HEK293 (cell line): ENCODE data around the gene CLDN24.

Experiments
- CTCF ChIA-PET: fragments of 350-600 bp; formaldehyde crosslinking; extraction: SDS; loops from one replicate; lab custom pipeline; 2021; ENCODE audit warnings: antibody characterized with exemption; lab: Yijun Ruan, JAX
- POLR2A ChIA-PET: fragments of 300-600 bp; formaldehyde crosslinking; extraction: SDS; loops from one replicate; lab custom pipeline; 2020; ENCODE audit warnings: antibody characterized with exemption, inconsistent platforms; lab: Yijun Ruan, JAX
- H3K27ac ChIP-seq: fragments of 200-500 bp; sonication (Bioruptor generic); 2 replicates; pipeline ENCODE4 v1.5.1; 2014; ENCODE audit warnings: low read depth, low read length, control low read depth, inconsistent platforms; ENCODE audit errors: extremely low read depth
- H3K36me3 ChIP-seq, 2 experiments: fragments of 200-500 bp in 1 of 2; sonication (Bioruptor generic) in 1 of 2; 1 replicate in 1 of 2; 2 replicates in 1 of 2; pipeline ENCODE4 v1.5.1; 2014 to 2017; ENCODE audit warnings: inconsistent platforms in 2 of 2, low read length in 2 of 2; ENCODE audit not compliant: control insufficient read depth in 2 of 2, insufficient read depth in 1 of 2
- H3K4me1 ChIP-seq: fragments of 200-500 bp; sonication (Bioruptor generic); 2 replicates; pipeline ENCODE4 v1.5.1; 2014; ENCODE audit warnings: mild to moderate bottlenecking, low read length, inconsistent platforms; ENCODE audit not compliant: control insufficient read depth, insufficient read depth
- H3K4me3 ChIP-seq: 2 replicates; pipeline ENCODE4 v1.5.1; 2011; ENCODE audit warnings: low read depth, mild to moderate bottlenecking, control low read depth, low read length, moderate library complexity
- H3K9me3 ChIP-seq: fragments of 200-500 bp; sonication (Bioruptor generic); 2 replicates; pipeline ENCODE4 v1.5.1; 2014; ENCODE audit warnings: low read depth, low read length, inconsistent platforms; ENCODE audit not compliant: control insufficient read depth, insufficient read depth
- BCL11B ChIP-seq: fragments of 450-650 bp; formaldehyde crosslinking; IDR thresholded peaks from 2 replicates; pipeline ENCODE4 v1.5.1; 2016; ENCODE audit warnings: low read depth, missing biosample characterization, missing genetic modification characterization
- EGR2 ChIP-seq: fragments of 450-650 bp; formaldehyde crosslinking; IDR thresholded peaks from 2 replicates; pipeline ENCODE4 v1.5.1; 2016; ENCODE audit warnings: low read depth, missing biosample characterization, missing genetic modification characterization
- KLF10 ChIP-seq: fragments of 450-650 bp; IDR thresholded peaks from 2 replicates; pipeline ENCODE4 v1.5.1; 2018; ENCODE audit warnings: missing biosample characterization, mild to moderate bottlenecking, missing genetic modification characterization
- OSR2 ChIP-seq: fragments of 450-650 bp; formaldehyde crosslinking; IDR thresholded peaks from 2 replicates; pipeline ENCODE4 v1.5.1; 2016; ENCODE audit warnings: missing biosample characterization, missing genetic modification characterization
- TCF7L2 ChIP-seq: IDR thresholded peaks from 2 replicates; pipeline ENCODE4 v1.6.1; 2011; ENCODE audit warnings: low read depth, mild to moderate bottlenecking, inconsistent platforms, low read length, moderate library complexity, borderline replicate concordance
- TRIM28 ChIP-seq: IDR thresholded peaks from 2 replicates; pipeline ENCODE4 v1.6.1; 2011; ENCODE audit warnings: low read length, control low read depth, borderline replicate concordance
- ZNF132 ChIP-seq: fragments of 450-650 bp; formaldehyde crosslinking; IDR thresholded peaks from 2 replicates; pipeline ENCODE4 v1.5.1; 2017; ENCODE audit warnings: missing biosample characterization, missing genetic modification characterization, borderline replicate concordance
- ZNF16 ChIP-seq: fragments of 450-650 bp; formaldehyde crosslinking; IDR thresholded peaks from 2 replicates; pipeline ENCODE4 v1.5.1; 2016; ENCODE audit warnings: low read depth, missing biosample characterization, missing genetic modification characterization
- ZNF324 ChIP-seq: fragments of 450-650 bp; formaldehyde crosslinking; IDR thresholded peaks from 2 replicates; pipeline ENCODE4 v1.5.1; 2016; ENCODE audit warnings: missing biosample characterization, missing genetic modification characterization
- ZNF37A ChIP-seq: fragments of 450-650 bp; IDR thresholded peaks from 2 replicates; pipeline ENCODE4 v1.5.1; 2018; ENCODE audit warnings: missing biosample characterization, missing genetic modification characterization
- ZNF391 ChIP-seq: fragments of 450-650 bp; formaldehyde crosslinking; IDR thresholded peaks from 2 replicates; pipeline ENCODE4 v1.5.1; 2016; ENCODE audit warnings: low read depth, missing biosample characterization, missing genetic modification characterization, borderline replicate concordance
- ZNF433 ChIP-seq: fragments of 450-650 bp; formaldehyde crosslinking; IDR thresholded peaks from 2 replicates; pipeline ENCODE4 v1.5.1; 2016; ENCODE audit warnings: missing biosample characterization, missing genetic modification characterization, low read depth
- ZNF473 ChIP-seq: fragments of 450-650 bp; formaldehyde crosslinking; IDR thresholded peaks from 2 replicates; pipeline ENCODE4 v1.5.1; 2017; ENCODE audit warnings: missing biosample characterization, missing genetic modification characterization
- ZNF514 ChIP-seq: fragments of 450-650 bp; formaldehyde crosslinking; IDR thresholded peaks from 2 replicates; pipeline ENCODE4 v1.5.1; 2016; ENCODE audit warnings: missing biosample characterization, missing genetic modification characterization
- ZNF555 ChIP-seq: fragments of 450-650 bp; formaldehyde crosslinking; conservative IDR thresholded peaks from 2 replicates; pipeline ENCODE4 v1.5.1; 2017; ENCODE audit warnings: missing biosample characterization, mild to moderate bottlenecking, missing genetic modification characterization, inconsistent platforms
- ZNF654 ChIP-seq: fragments of 450-650 bp; formaldehyde crosslinking; IDR thresholded peaks from 2 replicates; pipeline ENCODE4 v1.5.1; 2016; ENCODE audit warnings: low read depth, missing biosample characterization, missing genetic modification characterization
- ZNF677 ChIP-seq: fragments of 450-650 bp; IDR thresholded peaks from 2 replicates; pipeline ENCODE4 v1.5.0; 2018; ENCODE audit warnings: missing biosample characterization, mild to moderate bottlenecking, missing genetic modification characterization, moderate library complexity
- ZNF776 ChIP-seq: fragments of 450-650 bp; formaldehyde crosslinking; IDR thresholded peaks from 2 replicates; pipeline ENCODE4 v1.5.0; 2017; ENCODE audit warnings: missing biosample characterization, missing genetic modification characterization, borderline replicate concordance
- ZNF843 ChIP-seq: fragments of 450-650 bp; formaldehyde crosslinking; IDR thresholded peaks from 2 replicates; pipeline ENCODE4 v1.5.1; 2016; ENCODE audit warnings: missing biosample characterization, missing genetic modification characterization
- TF ChIP-seq, protein P1 (sequence below): fragments of 450-650 bp; formaldehyde crosslinking; IDR thresholded peaks from 2 replicates; pipeline ENCODE4 v1.5.1; 2017; ENCODE audit warnings: missing biosample characterization, missing genetic modification characterization
- TF ChIP-seq, protein P2 (sequence below): fragments of 450-650 bp; formaldehyde crosslinking; IDR thresholded peaks from 2 replicates; pipeline ENCODE4 v1.5.1; 2016; ENCODE audit warnings: missing biosample characterization, missing genetic modification characterization
- TF ChIP-seq, protein P3 (sequence below): fragments of 450-650 bp; formaldehyde crosslinking; IDR thresholded peaks from 2 replicates; pipeline ENCODE4 v1.5.1; 2016; ENCODE audit warnings: missing biosample characterization, missing genetic modification characterization

The CLDN24 gene

DNA sequence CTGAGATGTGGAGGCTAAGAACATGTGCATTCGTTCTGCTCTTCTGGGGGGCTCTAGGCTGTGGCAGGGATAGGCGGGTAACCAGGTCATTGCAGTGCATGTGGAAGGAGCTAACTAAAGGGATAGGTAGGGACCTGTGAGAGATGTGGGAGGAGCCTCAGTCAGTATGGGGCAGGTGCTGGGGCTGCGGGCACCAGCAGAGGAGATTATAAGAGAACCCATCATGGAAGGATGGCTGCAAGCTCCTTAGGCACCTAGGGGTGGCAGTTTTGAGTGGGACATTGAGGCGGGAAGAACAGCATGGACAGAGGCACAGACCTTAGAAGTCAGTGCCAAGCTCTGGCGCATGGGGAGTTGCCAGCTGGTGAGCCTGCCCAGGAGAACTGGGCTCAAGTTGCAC lies 9.4 kb downstream of the CLDN24 start (continued):
- TF ChIP-seq ZNF391 (tag by site-specific recombination) (no peak), ZNF132 (tag by site-specific recombination) (no peak), TCF7L2 (no peak), ZNF37A (tag by site-specific recombination) (no peak), KLF10 (tag by site-specific recombination) (no peak), ZNF16 (tag by site-specific recombination) (no peak), ZNF433 (tag by site-specific recombination) (no peak)
- TF ChIP-seq, protein P1, sequence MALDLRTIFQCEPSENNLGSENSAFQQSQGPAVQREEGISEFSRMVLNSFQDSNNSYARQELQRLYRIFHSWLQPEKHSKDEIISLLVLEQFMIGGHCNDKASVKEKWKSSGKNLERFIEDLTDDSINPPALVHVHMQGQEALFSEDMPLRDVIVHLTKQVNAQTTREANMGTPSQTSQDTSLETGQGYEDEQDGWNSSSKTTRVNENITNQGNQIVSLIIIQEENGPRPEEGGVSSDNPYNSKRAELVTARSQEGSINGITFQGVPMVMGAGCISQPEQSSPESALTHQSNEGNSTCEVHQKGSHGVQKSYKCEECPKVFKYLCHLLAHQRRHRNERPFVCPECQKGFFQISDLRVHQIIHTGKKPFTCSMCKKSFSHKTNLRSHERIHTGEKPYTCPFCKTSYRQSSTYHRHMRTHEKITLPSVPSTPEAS, result no peak
- TF ChIP-seq, all 188 proteins: peak for 0

DNA sequence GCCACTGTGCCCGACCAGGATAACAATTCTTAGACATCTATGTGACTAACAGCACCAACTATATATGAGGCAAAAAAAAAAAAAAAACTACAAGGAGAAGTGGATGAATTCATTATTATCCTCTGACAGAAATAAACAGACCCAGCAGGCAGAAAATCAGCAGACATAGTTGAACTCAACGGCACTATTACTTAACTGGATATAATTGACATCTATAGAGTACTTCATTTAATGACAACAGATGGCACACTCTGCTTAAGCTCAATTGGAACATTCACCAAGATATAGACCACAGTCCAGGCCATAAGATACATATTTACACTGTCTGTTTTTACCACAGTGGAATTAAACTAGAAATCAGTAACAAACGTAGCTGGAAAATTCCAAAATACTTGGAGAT lies 15.4 kb downstream of the CLDN24 start:
- no peak overlapping the region for H3K4me3 ChIP-seq
- no peak overlapping the region for H3K27ac ChIP-seq
- peaks cover 0 to 7% of the 10 kb centered on the region in 2 experiments; a peak in 2 of 3 replicates for H3K36me3 ChIP-seq
- no peaks in the 10 kb centered on the region; the same call in 1 of the 2 replicates for H3K9me3 ChIP-seq
- POLR2A ChIA-PET, result no interaction called here
- no peaks in the 10 kb centered on the region for H3K4me1 ChIP-seq
- no peak for TF ChIP-seq ZNF324 (tag by site-specific recombination)
- no peak for TF ChIP-seq ZNF843 (tag by site-specific recombination)
- TF ChIP-seq TRIM28, result no peak
- CTCF ChIA-PET, result interaction anchor here (0.6 to 0.9 kb wide), 3 partner anchors 13 to 480 kb away, joined by 3 to 4 read pairs (median 3); no protein-coding TSS in a partner anchor

DNA sequence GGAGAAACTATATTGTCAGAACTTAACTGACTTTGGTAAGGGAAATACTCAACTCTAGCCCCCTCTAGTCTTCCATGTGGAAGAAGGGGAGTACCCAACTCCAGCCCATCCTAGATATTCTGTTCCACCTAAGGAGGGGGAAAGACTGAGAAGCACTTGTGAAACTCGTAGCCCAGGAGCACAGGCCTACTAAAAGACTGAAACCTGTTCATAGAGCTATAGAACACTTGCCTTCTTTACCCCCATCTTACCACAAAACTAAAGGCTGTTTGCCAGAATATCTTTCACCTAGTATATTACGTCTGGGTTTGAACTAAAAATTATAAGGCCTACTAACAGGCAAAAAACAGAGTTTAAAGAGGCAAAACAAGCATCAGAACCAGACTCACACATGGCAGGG lies 17.7 kb downstream of the CLDN24 start:
- H3K4me1 ChIP-seq, result no peaks in the 10 kb centered on the region
- H3K27ac ChIP-seq, result no peak overlapping the region
- ChIA-PET CTCF (no interaction called here), POLR2A (no interaction called here)
- peaks cover 0 to 7% of the 10 kb centered on the region in 2 experiments; a peak in 2 of 3 replicates for H3K36me3 ChIP-seq
- H3K4me3 ChIP-seq, result no peak overlapping the region
- no peak for TF ChIP-seq BCL11B (tag by site-specific recombination)
- no peak for TF ChIP-seq ZNF677 (tag by site-specific recombination)
- no peak for TF ChIP-seq ZNF776 (tag by site-specific recombination)
- no peak for TF ChIP-seq ZNF555 (tag by site-specific recombination)
- TF ChIP-seq, protein P2, sequence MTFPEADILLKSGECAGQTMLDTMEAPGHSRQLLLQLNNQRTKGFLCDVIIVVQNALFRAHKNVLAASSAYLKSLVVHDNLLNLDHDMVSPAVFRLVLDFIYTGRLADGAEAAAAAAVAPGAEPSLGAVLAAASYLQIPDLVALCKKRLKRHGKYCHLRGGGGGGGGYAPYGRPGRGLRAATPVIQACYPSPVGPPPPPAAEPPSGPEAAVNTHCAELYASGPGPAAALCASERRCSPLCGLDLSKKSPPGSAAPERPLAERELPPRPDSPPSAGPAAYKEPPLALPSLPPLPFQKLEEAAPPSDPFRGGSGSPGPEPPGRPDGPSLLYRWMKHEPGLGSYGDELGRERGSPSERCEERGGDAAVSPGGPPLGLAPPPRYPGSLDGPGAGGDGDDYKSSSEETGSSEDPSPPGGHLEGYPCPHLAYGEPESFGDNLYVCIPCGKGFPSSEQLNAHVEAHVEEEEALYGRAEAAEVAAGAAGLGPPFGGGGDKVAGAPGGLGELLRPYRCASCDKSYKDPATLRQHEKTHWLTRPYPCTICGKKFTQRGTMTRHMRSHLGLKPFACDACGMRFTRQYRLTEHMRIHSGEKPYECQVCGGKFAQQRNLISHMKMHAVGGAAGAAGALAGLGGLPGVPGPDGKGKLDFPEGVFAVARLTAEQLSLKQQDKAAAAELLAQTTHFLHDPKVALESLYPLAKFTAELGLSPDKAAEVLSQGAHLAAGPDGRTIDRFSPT (tag by site-specific recombination), result no peak
- no peak for TF ChIP-seq ZNF654 (tag by site-specific recombination)
- no peak for TF ChIP-seq EGR2
- TF ChIP-seq, protein P3, sequence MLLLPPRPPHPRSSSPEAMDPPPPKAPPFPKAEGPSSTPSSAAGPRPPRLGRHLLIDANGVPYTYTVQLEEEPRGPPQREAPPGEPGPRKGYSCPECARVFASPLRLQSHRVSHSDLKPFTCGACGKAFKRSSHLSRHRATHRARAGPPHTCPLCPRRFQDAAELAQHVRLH (tag by site-specific recombination), result no peak
- TF ChIP-seq ZNF514 (tag by site-specific recombination), result no peak
- TF ChIP-seq ZNF473 (tag by site-specific recombination), result no peak
- TF ChIP-seq OSR2 (tag by site-specific recombination), result no peak
- TF ChIP-seq, all 188 proteins: peak for 0
- H3K9me3 ChIP-seq, result no peaks in the 10 kb centered on the region; the same call in 1 of the 2 replicates
